ENCODE results near the gene LARP1.
"Not testable (repeated sequence)": the region's sequence is repeated elsewhere in the genome, so short reads cannot be mapped to it uniquely, and the experiment has no call there.

The LARP1 gene

DNA sequence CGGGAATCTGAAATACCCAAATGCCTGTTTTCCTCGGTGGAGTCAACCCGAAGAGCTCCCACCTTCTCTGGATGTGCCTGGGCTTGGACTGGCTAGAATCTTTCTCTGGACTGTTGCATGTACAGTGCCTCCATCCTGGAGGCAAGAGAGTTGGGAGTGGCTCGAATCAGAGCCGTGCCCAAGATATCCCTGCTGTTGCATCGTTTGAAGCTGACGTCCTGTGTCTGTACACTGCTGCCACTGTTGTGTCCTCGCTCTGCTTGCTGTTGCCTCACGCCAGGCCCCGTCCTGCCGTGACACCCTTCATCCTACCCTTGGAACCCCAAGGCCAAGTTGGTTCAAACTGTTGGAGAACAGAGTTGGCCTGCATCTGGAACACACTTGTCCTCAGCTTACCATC is 59.8 kb downstream of the LARP1 start:
- no peak for TF ChIP-seq ZFX (IDR thresholded peaks at IDR 0.05)
- TF ChIP-seq, protein P1, sequence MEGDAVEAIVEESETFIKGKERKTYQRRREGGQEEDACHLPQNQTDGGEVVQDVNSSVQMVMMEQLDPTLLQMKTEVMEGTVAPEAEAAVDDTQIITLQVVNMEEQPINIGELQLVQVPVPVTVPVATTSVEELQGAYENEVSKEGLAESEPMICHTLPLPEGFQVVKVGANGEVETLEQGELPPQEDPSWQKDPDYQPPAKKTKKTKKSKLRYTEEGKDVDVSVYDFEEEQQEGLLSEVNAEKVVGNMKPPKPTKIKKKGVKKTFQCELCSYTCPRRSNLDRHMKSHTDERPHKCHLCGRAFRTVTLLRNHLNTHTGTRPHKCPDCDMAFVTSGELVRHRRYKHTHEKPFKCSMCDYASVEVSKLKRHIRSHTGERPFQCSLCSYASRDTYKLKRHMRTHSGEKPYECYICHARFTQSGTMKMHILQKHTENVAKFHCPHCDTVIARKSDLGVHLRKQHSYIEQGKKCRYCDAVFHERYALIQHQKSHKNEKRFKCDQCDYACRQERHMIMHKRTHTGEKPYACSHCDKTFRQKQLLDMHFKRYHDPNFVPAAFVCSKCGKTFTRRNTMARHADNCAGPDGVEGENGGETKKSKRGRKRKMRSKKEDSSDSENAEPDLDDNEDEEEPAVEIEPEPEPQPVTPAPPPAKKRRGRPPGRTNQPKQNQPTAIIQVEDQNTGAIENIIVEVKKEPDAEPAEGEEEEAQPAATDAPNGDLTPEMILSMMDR (conservative IDR thresholded peaks at IDR 0.05): no peak
- H3K27ac ChIP-seq: no peak overlapping the region

DNA sequence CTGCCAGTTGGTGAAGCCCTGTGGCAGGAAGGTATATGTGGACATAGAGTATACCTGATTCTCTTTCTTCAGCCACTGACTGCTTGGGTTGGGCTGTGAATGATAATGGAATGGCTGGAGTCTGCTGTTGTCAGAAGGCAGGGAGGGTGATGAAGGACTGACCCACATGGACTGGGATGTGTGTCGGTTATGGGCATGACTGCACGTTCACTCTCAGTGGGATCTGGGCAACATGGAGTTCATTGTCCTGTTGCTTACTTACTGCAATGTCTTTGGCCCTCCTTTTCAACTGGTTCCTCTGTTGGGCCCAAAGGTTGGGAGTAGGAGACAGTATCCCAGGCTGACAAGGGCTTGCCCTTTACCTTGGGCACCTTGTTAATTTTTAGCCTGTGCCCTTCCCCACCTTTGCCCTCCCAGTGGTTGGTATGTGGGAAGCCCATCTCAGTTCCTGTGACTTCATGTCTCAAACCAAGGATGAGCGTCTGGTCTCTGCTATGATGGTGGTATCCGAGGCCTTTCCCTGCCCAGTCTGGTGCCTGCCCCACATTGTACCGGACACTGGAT is 60.6 kb downstream of the LARP1 start:
- no peak for TF ChIP-seq ZFX (IDR thresholded peaks at IDR 0.05)
- TF ChIP-seq, protein P1 (conservative IDR thresholded peaks at IDR 0.05): no peak

DNA sequence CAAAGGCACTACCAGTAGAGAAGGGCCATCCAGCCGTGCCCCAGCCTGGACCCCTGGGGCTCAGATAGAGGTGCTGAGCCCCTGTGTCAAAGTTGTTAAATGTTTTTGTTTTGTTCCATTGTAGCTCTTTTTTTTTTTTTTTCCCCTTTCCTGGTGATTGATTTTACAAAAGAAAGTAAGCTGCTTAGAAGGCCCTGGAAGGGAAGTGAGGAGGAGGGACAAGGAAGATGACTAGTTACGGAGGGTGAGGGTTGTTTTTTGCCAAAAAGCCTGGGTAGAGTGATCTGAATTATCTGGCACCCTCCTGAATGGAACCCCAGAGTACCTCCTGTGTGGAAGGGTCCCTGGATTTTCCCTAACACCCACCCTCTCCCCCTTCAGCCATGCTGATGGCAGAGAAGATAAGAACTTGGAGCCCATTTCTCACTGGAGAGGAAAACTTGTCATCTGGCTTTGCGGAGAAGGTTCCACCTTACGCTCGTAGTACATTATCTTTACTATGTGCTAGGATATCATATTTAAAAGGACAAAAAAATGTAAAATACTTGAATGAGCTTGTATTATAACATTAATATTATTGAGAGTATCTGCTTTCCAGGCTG is 61.8 kb downstream of the LARP1 start:
- H3K27ac ChIP-seq: no peak overlapping the region
- TF ChIP-seq ZFX (IDR thresholded peaks at IDR 0.05): no peak
- TF ChIP-seq, protein P1 (conservative IDR thresholded peaks at IDR 0.05): no peak

More for the DNA sequence above, 60.6 kb downstream of the LARP1 start:
- H3K27ac ChIP-seq: no peak overlapping the region

DNA sequence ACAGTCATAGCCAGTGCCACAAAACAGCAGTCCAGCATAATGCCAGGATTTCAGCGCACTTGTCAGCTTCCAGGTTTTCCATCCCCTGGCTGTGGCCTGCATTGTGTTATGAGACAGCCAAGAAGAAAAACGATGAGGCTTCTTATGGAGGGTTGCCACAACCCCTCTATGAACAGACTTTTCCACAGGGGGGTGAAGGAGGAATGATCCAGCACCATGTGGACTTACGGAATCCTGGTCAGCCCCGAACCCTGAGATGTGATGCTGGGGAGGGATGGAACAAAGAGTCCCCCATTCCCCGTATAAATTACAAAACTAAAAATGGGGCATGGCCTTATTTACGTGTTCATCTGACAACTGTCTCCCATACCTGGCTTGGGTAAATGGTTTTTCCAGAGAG is 62.6 kb downstream of the LARP1 start:
- TF ChIP-seq, protein P1 (conservative IDR thresholded peaks at IDR 0.05): no peak
- no peak for TF ChIP-seq ZFX (IDR thresholded peaks at IDR 0.05)
- no peak overlapping the region for H3K27ac ChIP-seq

DNA sequence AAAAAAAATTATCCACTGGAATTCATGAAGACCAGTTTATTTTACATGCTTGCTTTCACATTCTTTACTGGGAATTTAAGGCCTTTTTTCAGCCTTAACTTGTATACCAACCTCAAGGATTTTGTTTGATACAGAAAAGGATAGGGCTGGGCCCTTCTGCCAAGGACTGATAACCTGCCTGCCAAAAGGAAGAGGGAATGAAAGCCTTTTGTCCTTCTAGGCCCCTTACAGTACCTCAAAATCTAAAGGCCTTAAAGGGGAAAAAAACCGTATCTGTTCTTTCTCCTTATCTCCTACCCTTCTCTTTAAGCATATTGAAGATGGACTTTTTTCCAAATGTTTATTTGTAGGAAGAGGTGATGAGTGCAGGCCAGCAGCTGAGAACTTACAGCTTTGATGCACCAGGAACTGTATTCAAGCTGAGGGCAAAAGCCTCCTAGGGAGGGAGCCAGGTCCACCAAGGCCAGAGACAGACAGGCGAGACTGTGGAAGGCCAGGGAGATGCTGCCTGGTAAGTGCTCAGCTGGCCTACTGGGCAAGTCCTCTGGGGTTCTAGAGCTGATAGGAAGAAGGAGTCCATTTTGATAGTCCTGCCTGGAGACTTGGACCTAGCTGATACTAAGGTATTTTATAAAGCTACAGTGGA is 63.4 kb downstream of the LARP1 start:
- H3K27ac ChIP-seq: no peak overlapping the region
- no peak for TF ChIP-seq ZFX (IDR thresholded peaks at IDR 0.05)
- TF ChIP-seq, protein P1 (conservative IDR thresholded peaks at IDR 0.05): no peak

DNA sequence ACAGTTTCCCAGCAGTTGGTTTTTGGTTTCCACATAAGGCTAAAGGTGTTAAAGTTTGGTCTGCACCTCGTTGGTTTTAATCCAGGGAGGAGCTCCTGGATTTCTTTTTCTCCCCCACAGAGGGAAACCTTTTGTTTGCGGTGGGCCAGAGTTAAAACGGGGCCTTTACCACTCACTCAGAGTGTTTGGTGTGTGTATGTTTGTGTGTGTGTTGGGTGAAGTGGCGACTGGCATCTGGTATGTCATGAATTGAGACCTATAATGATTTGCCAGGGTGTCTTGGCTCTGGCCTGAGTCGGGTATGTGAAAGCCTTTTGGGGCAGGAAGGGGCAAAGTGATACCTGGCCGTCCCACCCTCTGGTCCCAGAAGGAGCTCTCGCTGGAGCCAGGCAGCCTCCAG is 64.4 kb downstream of the LARP1 start:
- no peak overlapping the region for H3K27ac ChIP-seq
- TF ChIP-seq, protein P1 (conservative IDR thresholded peaks at IDR 0.05): no peak
- no peak for TF ChIP-seq ZFX (IDR thresholded peaks at IDR 0.05)

DNA sequence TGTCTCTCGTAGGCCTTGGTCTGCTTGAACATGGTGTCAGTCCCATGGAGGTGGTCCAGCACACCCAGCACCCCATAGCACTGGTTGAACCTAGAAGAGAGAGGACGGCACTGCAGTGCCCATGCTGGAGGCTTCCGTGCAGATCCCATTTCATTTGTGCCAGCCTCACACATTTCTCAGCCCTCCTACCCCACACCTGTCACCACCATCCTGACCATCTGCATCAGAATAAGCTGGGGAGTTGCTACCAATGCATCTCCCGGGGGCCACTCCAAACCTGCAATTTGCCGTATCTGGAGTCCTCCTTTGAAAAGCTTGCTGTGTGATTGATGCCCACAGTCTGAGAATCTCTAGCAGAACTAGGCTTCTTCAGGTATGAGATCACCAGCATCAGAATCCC is 65.2 kb downstream of the LARP1 start:
- H3K27ac ChIP-seq: no peak overlapping the region
- no peak for TF ChIP-seq ZFX (IDR thresholded peaks at IDR 0.05)
- TF ChIP-seq, protein P1 (conservative IDR thresholded peaks at IDR 0.05): no peak

DNA sequence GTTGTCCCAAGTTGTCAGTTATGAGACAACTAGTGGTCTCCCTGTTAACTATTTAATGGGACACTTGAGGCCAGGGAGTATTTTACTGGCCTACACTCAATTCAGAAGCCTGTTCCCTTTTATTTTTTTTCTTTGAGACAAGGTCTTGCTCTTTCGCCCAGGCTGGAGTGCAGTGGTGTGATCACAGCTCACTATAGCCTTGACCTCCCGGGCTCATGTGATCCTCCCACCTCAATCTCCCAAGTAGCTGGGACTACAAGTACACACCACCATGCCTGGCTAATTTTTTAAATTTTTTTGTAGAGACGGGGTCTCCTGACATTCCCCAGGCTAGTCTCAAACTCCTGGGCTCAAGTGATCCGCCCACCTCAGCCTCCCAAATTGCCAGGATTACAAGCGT is 67.7 kb downstream of the LARP1 start:
- H3K27ac ChIP-seq: not testable (repeated sequence)
